DOHH2 (cell line): ENCODE results near the gene SLC13A2.
A peak's percentile ranks its signal among the peaks of the same experiment; 100 is the strongest.

Source experiments
- H3F3A ChIP-seq: fragments of 200-600 bp; sonication (generic), shearing (Covaris generic); 2 replicates; pipeline ENCODE4 v1.6.0; 2016; ENCODE audit warnings: antibody characterized with exemption, mild to moderate bottlenecking; ENCODE audit not compliant: control insufficient read depth, insufficient read depth
- H3K27ac ChIP-seq: fragments of 200-600 bp; sonication (generic); 2 replicates; pipeline ENCODE4 v1.5.1; 2014; ENCODE audit warnings: low read depth, mild to moderate bottlenecking, low read length, moderate library complexity
- H3K27me3 ChIP-seq: fragments of 200-600 bp; sonication (generic); 2 replicates; pipeline ENCODE4 v1.6.1; 2014; ENCODE audit warnings: mild to moderate bottlenecking, low read length, mixed read lengths; ENCODE audit not compliant: control insufficient read depth
- H3K36me3 ChIP-seq: fragments of 200-600 bp; sonication (generic); 2 replicates; pipeline ENCODE4 v1.6.1; 2014; ENCODE audit warnings: mild to moderate bottlenecking, low read length, moderate library complexity, mixed read lengths; ENCODE audit not compliant: control insufficient read depth
- H3K4me1 ChIP-seq: fragments of 200-600 bp; sonication (generic); 2 replicates; pipeline ENCODE4 v1.6.1; 2014; ENCODE audit warnings: mild to moderate bottlenecking, low read length, mixed read lengths; ENCODE audit not compliant: control insufficient read depth
- H3K4me2 ChIP-seq: fragments of 200-600 bp; sonication (generic); 2 replicates; pipeline ENCODE4 v1.6.0; 2014; ENCODE audit warnings: mild to moderate bottlenecking, low read length, moderate library complexity
- H3K4me3 ChIP-seq: fragments of 200-600 bp; sonication (generic); 2 replicates; pipeline ENCODE4 v1.5.1; 2014; ENCODE audit warnings: mild to moderate bottlenecking, low read length, mixed read lengths
- H3K79me2 ChIP-seq: fragments of 200-600 bp; sonication (generic); 2 replicates; pipeline ENCODE4 v1.6.1; 2014; ENCODE audit warnings: mild to moderate bottlenecking, low read length, mixed read lengths; ENCODE audit not compliant: control insufficient read depth
- H3K9me2 ChIP-seq: fragments of 200-600 bp; sonication (generic); replicated peaks from 2 replicates; pipeline ENCODE4 v1.6.1; 2014; ENCODE audit warnings: mild to moderate bottlenecking, low read length, mixed read lengths; ENCODE audit not compliant: control insufficient read depth
- H3K9me3 ChIP-seq: fragments of 200-600 bp; sonication (generic); 2 replicates; pipeline ENCODE4 v1.6.1; 2014; ENCODE audit warnings: antibody characterized with exemption, low read length, mixed read lengths; ENCODE audit not compliant: control insufficient read depth, insufficient read depth
- H4K20me1 ChIP-seq: fragments of 200-600 bp; sonication (generic); 2 replicates; pipeline ENCODE4 v1.6.0; 2014; ENCODE audit warnings: low read depth, mild to moderate bottlenecking, antibody characterized with exemption, low read length, moderate library complexity; ENCODE audit not compliant: control insufficient read depth, insufficient read depth
- CTCF ChIP-seq: fragments of 200-600 bp; sonication (generic); IDR thresholded peaks from one replicate; pipeline ENCODE4 v1.5.1; 2014; ENCODE audit warnings: antibody characterized with exemption, mild to moderate bottlenecking, low read depth, low read length; ENCODE audit not compliant: poor library complexity, severe bottlenecking
- EZH2phosphoT487 ChIP-seq: fragments of 200-600 bp; sonication (generic); IDR thresholded peaks from 2 replicates; pipeline ENCODE4 v1.6.1; 2017; ENCODE audit warnings: borderline replicate concordance, mild to moderate bottlenecking, antibody characterized with exemption, low read length, moderate library complexity, mixed read lengths

Gene SLC13A2

GRCh38 chr17:28545141-28545503 is 71.7 kb downstream of the SLC13A2 start:
- Histone ChIP-seq H3K36me3 (peaks cover 8% of the 10 kb centered on the region), H3K27me3 (no peaks in the 10 kb centered on the region), H3K4me3 (no peak overlapping the region), H3F3A (0 out of 2 replicates have a peak, but pooled peaks cover 5% of the 10 kb centered on the region), H3K4me2 (no peak overlapping the region), H3K4me1 (peaks cover 36% of the 10 kb centered on the region), H3K79me2 (0 out of 2 replicates have a peak, but pooled peaks cover 5% of the 10 kb centered on the region), H4K20me1 (no peaks in the 10 kb centered on the region), H3K27ac (no peak overlapping the region), H3K9me3 (no peaks in the 10 kb centered on the region), H3K9me2 (no peaks in the 10 kb centered on the region)
- TF ChIP-seq CTCF, result no peak
- no peak for TF ChIP-seq EZH2phosphoT487

- Histone ChIP-seq H3K9me2 (no peaks in the 10 kb centered on the region), H3K4me1 (peaks cover 44% of the 10 kb centered on the region), H3K36me3 (peaks cover 8% of the 10 kb centered on the region), H3F3A (0 out of 2 replicates have a peak, but pooled peaks cover 5% of the 10 kb centered on the region), H3K27ac (no peak overlapping the region), H3K27me3 (no peaks in the 10 kb centered on the region), H3K79me2 (0 out of 2 replicates have a peak, but pooled peaks cover 5% of the 10 kb centered on the region), H3K9me3 (no peaks in the 10 kb centered on the region), H4K20me1 (no peaks in the 10 kb centered on the region), H3K4me3 (no peak overlapping the region), H3K4me2 (no peak overlapping the region)
- TF ChIP-seq CTCF (no peak), EZH2phosphoT487 (no peak)
Observed at GRCh38 chr17:28545787-28546415, 72.5 kb downstream of the SLC13A2 start.

GRCh38 chr17:28547096-28547622 is 73.7 kb downstream of the SLC13A2 start:
- Histone ChIP-seq H3K79me2 (peaks cover 12% of the 10 kb centered on the region; the same call in 1 of the 2 replicates), H3K27me3 (no peaks in the 10 kb centered on the region), H3K36me3 (peaks cover 8% of the 10 kb centered on the region), H3K4me1 (peaks cover 54% of the 10 kb centered on the region), H4K20me1 (no peaks in the 10 kb centered on the region), H3K27ac (peak overlapping the region; percentile 80), H3K9me3 (no peaks in the 10 kb centered on the region), H3K4me2 (peak overlapping the region; percentile 100), H3K9me2 (no peaks in the 10 kb centered on the region), H3F3A (0 out of 2 replicates have a peak, but pooled peaks cover 5% of the 10 kb centered on the region), H3K4me3 (peak overlapping the region; percentile 86)
- TF ChIP-seq EZH2phosphoT487, result no peak
- TF ChIP-seq CTCF, result no peak
